Measurements from ENCODE around the gene DDX1.

The DDX1 gene

GRCh38 chr2:15673919-15674636, 82.4 kb downstream of the DDX1 start:
- Histone ChIP-seq H3F3A (ENCODE audit: low read depth) (no peaks in the 10 kb centered on the region), H3K4me3 (ENCODE audit: low read length, poor library complexity, severe bottlenecking) (no peak overlapping the region), H4K20me1 (ENCODE audit: insufficient read depth, low read length, poor library complexity, severe bottlenecking) (no peaks in the 10 kb centered on the region), H3K9ac (ENCODE audit: low read depth, low read length, poor library complexity, severe bottlenecking) (no peak overlapping the region), H2AFZ (ENCODE audit: low read length) (no peak overlapping the region), H3K4me1 (ENCODE audit: insufficient read depth, low read length, poor library complexity, severe bottlenecking) (no peaks in the 10 kb centered on the region), H3K9me3 (ENCODE audit: insufficient read depth, low read depth, low read length) (no peaks in the 10 kb centered on the region), H3K36me3 (ENCODE audit: insufficient read depth, low read length) (no peaks in the 10 kb centered on the region), H3K9me2 (replicated peaks; ENCODE audit: low read depth, low read length) (no peaks in the 10 kb centered on the region), H3K79me2 (ENCODE audit: insufficient read depth, low read length) (no peaks in the 10 kb centered on the region), H3K27me3 (ENCODE audit: insufficient read depth, low read length, poor library complexity, severe bottlenecking) (no peaks in the 10 kb centered on the region), H3K4me2 (ENCODE audit: low read depth, low read length, poor library complexity, severe bottlenecking) (no peak overlapping the region)
- TF ChIP-seq, protein P1, sequence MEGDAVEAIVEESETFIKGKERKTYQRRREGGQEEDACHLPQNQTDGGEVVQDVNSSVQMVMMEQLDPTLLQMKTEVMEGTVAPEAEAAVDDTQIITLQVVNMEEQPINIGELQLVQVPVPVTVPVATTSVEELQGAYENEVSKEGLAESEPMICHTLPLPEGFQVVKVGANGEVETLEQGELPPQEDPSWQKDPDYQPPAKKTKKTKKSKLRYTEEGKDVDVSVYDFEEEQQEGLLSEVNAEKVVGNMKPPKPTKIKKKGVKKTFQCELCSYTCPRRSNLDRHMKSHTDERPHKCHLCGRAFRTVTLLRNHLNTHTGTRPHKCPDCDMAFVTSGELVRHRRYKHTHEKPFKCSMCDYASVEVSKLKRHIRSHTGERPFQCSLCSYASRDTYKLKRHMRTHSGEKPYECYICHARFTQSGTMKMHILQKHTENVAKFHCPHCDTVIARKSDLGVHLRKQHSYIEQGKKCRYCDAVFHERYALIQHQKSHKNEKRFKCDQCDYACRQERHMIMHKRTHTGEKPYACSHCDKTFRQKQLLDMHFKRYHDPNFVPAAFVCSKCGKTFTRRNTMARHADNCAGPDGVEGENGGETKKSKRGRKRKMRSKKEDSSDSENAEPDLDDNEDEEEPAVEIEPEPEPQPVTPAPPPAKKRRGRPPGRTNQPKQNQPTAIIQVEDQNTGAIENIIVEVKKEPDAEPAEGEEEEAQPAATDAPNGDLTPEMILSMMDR (conservative IDR thresholded peaks at IDR 0.05; ENCODE audit: low read length): no peak

DNA sequence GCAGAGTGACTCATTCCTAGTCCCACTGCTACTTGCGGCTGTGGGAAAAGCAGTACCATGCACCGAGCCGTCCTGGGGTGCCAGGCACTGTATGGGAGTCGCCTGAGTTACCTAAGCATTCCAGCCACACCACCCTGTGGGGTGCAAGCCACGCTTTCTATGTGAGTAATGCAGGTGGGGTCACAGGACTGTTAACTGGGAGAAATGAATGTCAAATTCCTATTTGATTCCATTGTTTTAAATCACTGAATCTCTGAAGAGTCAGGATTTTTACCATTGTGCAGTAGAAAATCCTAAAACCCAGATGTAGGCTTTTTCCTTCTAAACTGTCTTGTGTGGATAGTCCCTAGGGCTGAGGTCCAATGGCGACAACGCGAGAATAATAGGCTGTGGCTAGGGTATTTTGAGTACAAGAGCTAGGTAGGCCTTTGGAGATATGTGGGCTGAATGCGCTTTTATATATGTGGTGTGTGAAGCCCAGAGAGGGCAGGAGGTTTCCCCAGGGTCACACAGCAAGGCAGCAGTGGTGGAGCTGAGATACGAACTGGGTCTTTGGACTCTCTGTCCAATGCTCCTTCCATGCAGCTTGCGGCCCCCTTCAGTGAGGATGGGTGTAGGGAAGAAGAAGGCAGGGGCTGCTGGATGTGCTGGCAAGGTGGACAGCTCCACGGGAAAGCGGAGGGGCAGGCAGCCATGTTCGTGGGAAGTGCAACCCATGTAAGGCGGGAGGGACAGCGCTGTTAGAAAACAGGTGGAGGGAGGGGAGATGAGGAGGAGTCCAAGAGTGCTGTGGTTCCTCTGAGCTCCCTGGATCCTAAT, 83.2 kb downstream of the DDX1 start:
- H3K36me3 ChIP-seq (ENCODE audit: insufficient read depth, low read length): no peaks in the 10 kb centered on the region
- TF ChIP-seq EZH2phosphoT487 (IDR thresholded peaks at IDR 0.05; ENCODE audit: borderline replicate concordance): no peak
- TF ChIP-seq, protein P1 (conservative IDR thresholded peaks at IDR 0.05; ENCODE audit: low read length): no peak
- H2AFZ ChIP-seq (ENCODE audit: low read length): no peak overlapping the region
- no peaks in the 10 kb centered on the region for H3K79me2 ChIP-seq (ENCODE audit: insufficient read depth, low read length)
- H3K4me2 ChIP-seq (ENCODE audit: low read depth, low read length, poor library complexity, severe bottlenecking): no peak overlapping the region
- no peaks in the 10 kb centered on the region for H3K27me3 ChIP-seq (ENCODE audit: insufficient read depth, low read length, poor library complexity, severe bottlenecking)
- no peaks in the 10 kb centered on the region for H3K9me3 ChIP-seq (ENCODE audit: insufficient read depth, low read depth, low read length)
- H3K4me1 ChIP-seq (ENCODE audit: insufficient read depth, low read length, poor library complexity, severe bottlenecking): no peaks in the 10 kb centered on the region
- H3F3A ChIP-seq (ENCODE audit: low read depth): no peaks in the 10 kb centered on the region
- H3K9me2 ChIP-seq (replicated peaks; ENCODE audit: low read depth, low read length): no peaks in the 10 kb centered on the region
- H3K9ac ChIP-seq (ENCODE audit: low read depth, low read length, poor library complexity, severe bottlenecking): no peak overlapping the region
- H4K20me1 ChIP-seq (ENCODE audit: insufficient read depth, low read length, poor library complexity, severe bottlenecking): no peaks in the 10 kb centered on the region
- H3K4me3 ChIP-seq (ENCODE audit: low read length, poor library complexity, severe bottlenecking): no peak overlapping the region

- Histone ChIP-seq H3K9me2 (replicated peaks; ENCODE audit: low read depth, low read length) (no peaks in the 10 kb centered on the region), H3K9ac (ENCODE audit: low read depth, low read length, poor library complexity, severe bottlenecking) (no peak overlapping the region), H3F3A (ENCODE audit: low read depth) (no peaks in the 10 kb centered on the region), H3K4me2 (ENCODE audit: low read depth, low read length, poor library complexity, severe bottlenecking) (no peak overlapping the region), H3K9me3 (ENCODE audit: insufficient read depth, low read depth, low read length) (no peaks in the 10 kb centered on the region), H2AFZ (ENCODE audit: low read length) (no peak overlapping the region), H3K4me1 (ENCODE audit: insufficient read depth, low read length, poor library complexity, severe bottlenecking) (no peaks in the 10 kb centered on the region), H3K27me3 (ENCODE audit: insufficient read depth, low read length, poor library complexity, severe bottlenecking) (no peaks in the 10 kb centered on the region), H3K4me3 (ENCODE audit: low read length, poor library complexity, severe bottlenecking) (no peak overlapping the region), H3K36me3 (ENCODE audit: insufficient read depth, low read length) (no peaks in the 10 kb centered on the region), H3K79me2 (ENCODE audit: insufficient read depth, low read length) (no peaks in the 10 kb centered on the region), H4K20me1 (ENCODE audit: insufficient read depth, low read length, poor library complexity, severe bottlenecking) (no peaks in the 10 kb centered on the region)
- no peak for TF ChIP-seq EZH2phosphoT487 (IDR thresholded peaks at IDR 0.05; ENCODE audit: borderline replicate concordance)
- TF ChIP-seq, protein P1 (conservative IDR thresholded peaks at IDR 0.05; ENCODE audit: low read length): no peak
Measured at GRCh38 chr2:15675456-15676195, 84.0 kb downstream of the DDX1 start.

Data from Loucy (cell line).